ENCODE results near the gene SYCE1.
A peak's percentile ranks its signal among the peaks of the same experiment; 100 is the strongest.

GRCh38 chr10:133608855-133609254 is 43.5 kb upstream of the SYCE1 start:
- TF ChIP-seq CTCF (conservative IDR thresholded peaks at IDR 0.05 in 1 of 2, IDR thresholded peaks at IDR 0.05 in 1 of 2; ENCODE audit: low read depth in 1 of 2, low read length in 2 of 2): peak in 1 of 2 donors; percentile 34
- no peak for TF ChIP-seq EZH2 (IDR thresholded peaks at IDR 0.05; ENCODE audit: low read length, missing control alignments)
